Tibial nerve (tissue), 4 donors: Measurements from ENCODE around the gene KANK3. TPM values are rescaled to one million over a fixed set of nuclear protein-coding genes. Genes with fewer than 3 reads are reported as not detected.

Experiments
- DNase-seq, 2 donors: peaks; one replicate each; pipeline ENCODE4 v3.0.0-alpha.2; 2019; ENCODE audit warnings: low spot score in 2 of 2
- H3K27ac ChIP-seq, 4 donors: fragments of 200-600 bp; sonication (generic) in 3 of 4; one replicate each; pipeline ENCODE4 v1.5.1; 2017 to 2019; ENCODE audit warnings: mild to moderate bottlenecking in 1 of 4
- H3K27me3 ChIP-seq, 2 donors: fragments of 200-600 bp; sonication (generic) in 1 of 2; one replicate each; pipeline versions ENCODE4 v1.5.1 to v1.6.0; 2017 to 2019
- H3K36me3 ChIP-seq, 3 donors: fragments of 200-600 bp; sonication (generic); one replicate each; pipeline ENCODE4 v1.5.1; 2018 to 2019
- H3K4me1 ChIP-seq, 4 donors: fragments of 200-600 bp; sonication (generic) in 3 of 4; one replicate each; pipeline ENCODE4 v1.5.1; 2017 to 2019
- H3K4me3 ChIP-seq, 4 donors: fragments of 200-600 bp; sonication (generic) in 3 of 4; one replicate each; pipeline ENCODE4 v1.5.1; 2017 to 2019; ENCODE audit warnings: mild to moderate bottlenecking in 1 of 4, moderate library complexity in 1 of 4
- H3K9me3 ChIP-seq, 4 donors: fragments of 200-600 bp; sonication (generic) in 3 of 4; one replicate each; pipeline ENCODE4 v1.5.1; 2017 to 2019
- CTCF ChIP-seq, 5 experiments: fragments of 200-600 bp in 3 of 5; fragments of 450-650 bp in 2 of 5; sonication (generic) in 3 of 5; IDR thresholded peaks; one replicate each; pipeline ENCODE4 v1.5.1; 2016 to 2019; ENCODE audit warnings: antibody characterized with exemption in 5 of 5, mild to moderate bottlenecking in 3 of 5, moderate library complexity in 2 of 5
- EP300 ChIP-seq, 2 donors: sonication (generic); formaldehyde crosslinking; IDR thresholded peaks; one replicate each; pipeline ENCODE4 v1.6.1; 2017; ENCODE audit warnings: antibody characterized with exemption in 2 of 2, mild to moderate bottlenecking in 1 of 2
- POLR2A ChIP-seq, 2 donors: fragments of 450-650 bp; IDR thresholded peaks; one replicate each; pipeline ENCODE4 v1.6.1; 2017; ENCODE audit warnings: antibody characterized with exemption in 2 of 2, mild to moderate bottlenecking in 2 of 2, moderate library complexity in 2 of 2
- WGBS, 2 donors: methylation state at CpG; one replicate each; pipeline ENCODE4 v1.1.5; 2018; 5-methylcytosine and 5-hydroxymethylcytosine counted together
- total RNA-seq, 4 donors: library from RNA; depleted of rRNA; stranded (reverse); fragments of >200 nt; gene quantifications; one replicate each; pipeline ENCODE4 v1.1.0, GENCODE V29; 2016

KANK3 gene
- total RNA-seq, 4 donors from 2014 or later, result 13.8 to 34.8 (median 20.1) TPM

- DNase-seq, result peak; percentile 86 to 92
- WGBS, 2 donors, result 36% methylated on average over 12 of the region's 12 CpGs
These were observed 19.1 kb upstream of the KANK3 start for GRCh38 chr19:8361921-8362793.

GRCh38 chr19:8360196-8360595 is 17.1 kb upstream of the KANK3 start:
- no peak for TF ChIP-seq EP300 (IDR thresholded peaks at IDR 0.05)
- no peak for TF ChIP-seq POLR2A (IDR thresholded peaks at IDR 0.05)
- no peak for TF ChIP-seq CTCF (IDR thresholded peaks at IDR 0.05)
- Histone ChIP-seq H3K9me3 (no peaks in the 10 kb centered on the region), H3K27ac (no peak overlapping the region), H3K4me3 (no peak overlapping the region), H3K36me3 (no peaks in the 10 kb centered on the region), H3K4me1 (peaks cover 0 to 43% (median 33%) of the 10 kb centered on the region in 4 donors), H3K27me3 (no peaks in the 10 kb centered on the region)
- 83 to 93% methylated on average over 8 of the region's 8 CpGs for WGBS, 2 donors
- DNase-seq, result no peak

More at GRCh38 chr19:8361921-8362793, 19.1 kb upstream of the KANK3 start:
- Histone ChIP-seq H3K36me3 (no peaks in the 10 kb centered on the region), H3K4me1 (peaks cover 0 to 60% (median 44%) of the 10 kb centered on the region in 4 donors), H3K4me3 (no peak overlapping the region), H3K9me3 (no peaks in the 10 kb centered on the region), H3K27ac (peak overlapping the region in 3 of 4 donors; percentile 73 to 93 (median 82)), H3K27me3 (no peaks in the 10 kb centered on the region)
- no peak for TF ChIP-seq CTCF (IDR thresholded peaks at IDR 0.05)
- peak in 1 of 2 donors; percentile 24 for TF ChIP-seq POLR2A (IDR thresholded peaks at IDR 0.05)
- peak; percentile 81 to 94 for TF ChIP-seq EP300 (IDR thresholded peaks at IDR 0.05)

GRCh38 chr19:8358948-8359347 is 15.9 kb upstream of the KANK3 start:
- Histone ChIP-seq H3K4me3 (no peak overlapping the region), H3K9me3 (no peaks in the 10 kb centered on the region), H3K36me3 (no peaks in the 10 kb centered on the region), H3K27me3 (no peaks in the 10 kb centered on the region), H3K27ac (no peak overlapping the region), H3K4me1 (peaks cover 3 to 43% (median 34%) of the 10 kb centered on the region in 4 donors)
- DNase-seq, result no peak
- no peak for TF ChIP-seq POLR2A (IDR thresholded peaks at IDR 0.05)
- TF ChIP-seq EP300 (IDR thresholded peaks at IDR 0.05), result no peak
- no peak for TF ChIP-seq CTCF (IDR thresholded peaks at IDR 0.05)
- 83 to 86% methylated on average over 6 of the region's 6 CpGs for WGBS, 2 donors

- Histone ChIP-seq H3K9me3 (no peaks in the 10 kb centered on the region), H3K4me1 (peaks cover 3 to 43% (median 22%) of the 10 kb centered on the region in 4 donors), H3K27ac (no peak overlapping the region), H3K4me3 (no peak overlapping the region), H3K27me3 (no peaks in the 10 kb centered on the region), H3K36me3 (no peaks in the 10 kb centered on the region)
- no peak for DNase-seq
- TF ChIP-seq POLR2A (IDR thresholded peaks at IDR 0.05) (no peak), CTCF (IDR thresholded peaks at IDR 0.05) (no peak), EP300 (IDR thresholded peaks at IDR 0.05) (no peak)
- 67 to 73% methylated on average over 4 of the region's 4 CpGs for WGBS, 2 donors
These were observed 14.0 kb upstream of the KANK3 start for GRCh38 chr19:8357007-8357521.
